Cerebellar nuclear complex (tissue), 1 donor: ENCODE results near the gene PSG1.
"Not testable (repeated sequence)": the region's sequence is repeated elsewhere in the genome, so short reads cannot be mapped to it uniquely, and the experiment has no call there.

Experiments used
- DNase-seq, 2 experiments: peaks; one replicate each; lab custom pipeline; 2025; lab: John Stamatoyannopoulos, UW

PSG1 gene

GRCh38 chr19:42879613-42880012 lies at the start of gene PSG1:
Gene PSG1 (minus strand): TSS chr19:42879713. CDS start chr19:42879581, 132 bp downstream.
- DNase-seq = no peak

- DNase-seq = no peak
These were observed 49.4 kb upstream of the PSG1 start for GRCh38 chr19:42928896-42929295.

GRCh38 chr19:42926781-42927180 lies 47.3 kb upstream of the PSG1 start:
- DNase-seq = no peak

GRCh38 chr19:42923106-42923505 lies 43.6 kb upstream of the PSG1 start:
- not testable (repeated sequence) for DNase-seq

- DNase-seq = not testable (repeated sequence)
These were observed 41.5 kb upstream of the PSG1 start for GRCh38 chr19:42920971-42921370.

GRCh38 chr19:42919757-42920079 lies 40.2 kb upstream of the PSG1 start:
- no peak for DNase-seq

GRCh38 chr19:42919070-42919756 lies 39.7 kb upstream of the PSG1 start:
- DNase-seq = not testable (repeated sequence)

GRCh38 chr19:42918377-42919069 lies 39.0 kb upstream of the PSG1 start:
- DNase-seq = not testable (repeated sequence)

- not testable (repeated sequence) for DNase-seq
These were observed 38.1 kb upstream of the PSG1 start, which contains the start of gene PSG6 for GRCh38 chr19:42917634-42918033. Gene PSG6 (minus strand): TSS chr19:42917894. CDS start chr19:42917792, 102 bp downstream.

GRCh38 chr19:42916931-42917330 lies 37.4 kb upstream of the PSG1 start:
- DNase-seq = not testable (repeated sequence)

GRCh38 chr19:42913516-42913915 lies 34.0 kb upstream of the PSG1 start:
- DNase-seq = not testable (repeated sequence)

GRCh38 chr19:42912941-42913340 lies 33.4 kb upstream of the PSG1 start:
- DNase-seq = not testable (repeated sequence)

GRCh38 chr19:42911731-42912130 lies 32.2 kb upstream of the PSG1 start:
- not testable (repeated sequence) for DNase-seq

- DNase-seq = not testable (repeated sequence)
These were observed 26.6 kb upstream of the PSG1 start for GRCh38 chr19:42906162-42906561.

GRCh38 chr19:42900561-42900960 lies 21.0 kb upstream of the PSG1 start:
- not testable (repeated sequence) for DNase-seq

- not testable (repeated sequence) for DNase-seq
These were observed 20.2 kb upstream of the PSG1 start for GRCh38 chr19:42899674-42900073.

GRCh38 chr19:42899110-42899509 lies 19.6 kb upstream of the PSG1 start:
- not testable (repeated sequence) for DNase-seq

- not testable (repeated sequence) for DNase-seq
These were observed 19.1 kb upstream of the PSG1 start for GRCh38 chr19:42898656-42899055.

- not testable (repeated sequence) for DNase-seq
These were observed 18.2 kb upstream of the PSG1 start for GRCh38 chr19:42897729-42898128.

GRCh38 chr19:42890446-42890845 lies 10.9 kb upstream of the PSG1 start:
- not testable (repeated sequence) for DNase-seq

GRCh38 chr19:42887876-42888445 lies 8.4 kb upstream of the PSG1 start:
- not testable (repeated sequence) for DNase-seq

GRCh38 chr19:42882730-42883129 lies 3.2 kb upstream of the PSG1 start:
- DNase-seq = not testable (repeated sequence)

GRCh38 chr19:42882010-42882409 lies 2.5 kb upstream of the PSG1 start:
- not testable (repeated sequence) for DNase-seq
